PC-3 (cell line): ENCODE measurements around the gene DPCD.

Experiments
- EZH2 ChIP-seq: fragments of 300-600 bp; sonication (generic); IDR thresholded peaks from one replicate; pipeline ENCODE4 v1.6.1; 2017; ENCODE audit warnings: antibody characterized with exemption, mild to moderate bottlenecking, low read length; ENCODE audit not compliant: unreplicated experiment
- EZH2phosphoT487 ChIP-seq: fragments of 300-600 bp; sonication (generic); IDR thresholded peaks from 2 replicates; pipeline ENCODE4 v1.6.1; 2018; ENCODE audit warnings: mild to moderate bottlenecking, antibody characterized with exemption, low read length, borderline replicate concordance
- TF ChIP-seq, protein P1 (sequence below): fragments of 300-600 bp; sonication (generic); conservative IDR thresholded peaks from 2 replicates; pipeline ENCODE4 v1.5.1; 2017; ENCODE audit warnings: antibody characterized with exemption, low read depth, mild to moderate bottlenecking, low read length

GRCh38 chr10:101558671-101559595 lies 29.2 kb upstream of the DPCD start:
- TF ChIP-seq EZH2 = no peak
- TF ChIP-seq, protein P1, sequence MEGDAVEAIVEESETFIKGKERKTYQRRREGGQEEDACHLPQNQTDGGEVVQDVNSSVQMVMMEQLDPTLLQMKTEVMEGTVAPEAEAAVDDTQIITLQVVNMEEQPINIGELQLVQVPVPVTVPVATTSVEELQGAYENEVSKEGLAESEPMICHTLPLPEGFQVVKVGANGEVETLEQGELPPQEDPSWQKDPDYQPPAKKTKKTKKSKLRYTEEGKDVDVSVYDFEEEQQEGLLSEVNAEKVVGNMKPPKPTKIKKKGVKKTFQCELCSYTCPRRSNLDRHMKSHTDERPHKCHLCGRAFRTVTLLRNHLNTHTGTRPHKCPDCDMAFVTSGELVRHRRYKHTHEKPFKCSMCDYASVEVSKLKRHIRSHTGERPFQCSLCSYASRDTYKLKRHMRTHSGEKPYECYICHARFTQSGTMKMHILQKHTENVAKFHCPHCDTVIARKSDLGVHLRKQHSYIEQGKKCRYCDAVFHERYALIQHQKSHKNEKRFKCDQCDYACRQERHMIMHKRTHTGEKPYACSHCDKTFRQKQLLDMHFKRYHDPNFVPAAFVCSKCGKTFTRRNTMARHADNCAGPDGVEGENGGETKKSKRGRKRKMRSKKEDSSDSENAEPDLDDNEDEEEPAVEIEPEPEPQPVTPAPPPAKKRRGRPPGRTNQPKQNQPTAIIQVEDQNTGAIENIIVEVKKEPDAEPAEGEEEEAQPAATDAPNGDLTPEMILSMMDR = no peak
- no peak for TF ChIP-seq EZH2phosphoT487
